Lung (tissue), 12 donors: ENCODE measurements around the gene BMPR2. TPM values are rescaled to one million over a fixed set of nuclear protein-coding genes. Genes with fewer than 3 reads are reported as not detected.
"Not testable (repeated sequence)": the region's sequence is repeated elsewhere in the genome, so short reads cannot be mapped to it uniquely, and the experiment has no call there.

Experiments used
- ATAC-seq: fragments of 200-7000 bp; cut with Tn5 transposase; one replicate; pipeline ENCODE4 v1.9.1; 2020; ENCODE audit warnings: moderate number of reproducible peaks; ENCODE audit not compliant: insufficient read depth, low FRiP score
- DNase-seq, 3 donors: peaks; one replicate each; pipeline ENCODE4 v3.0.0-alpha.2; 2013 to 2017
- H3K27ac ChIP-seq, 2 donors: one replicate each; pipeline ENCODE4 v1.5.1; 2013; ENCODE audit warnings: mild to moderate bottlenecking in 2 of 2, moderate library complexity in 2 of 2, control low read depth in 1 of 2, inconsistent platforms in 1 of 2, low read depth in 1 of 2, low read length in 1 of 2
- H3K27me3 ChIP-seq, 3 donors: one replicate each; pipeline ENCODE4 v1.5.1; 2013; ENCODE audit warnings: low read length in 2 of 3; ENCODE audit not compliant: control insufficient read depth in 3 of 3, insufficient read depth in 3 of 3
- H3K36me3 ChIP-seq, 4 donors: one replicate each; pipeline ENCODE4 v1.5.1; 2013; ENCODE audit warnings: low read length in 4 of 4, mild to moderate bottlenecking in 1 of 4, moderate library complexity in 1 of 4; ENCODE audit not compliant: control insufficient read depth in 4 of 4, insufficient read depth in 4 of 4
- H3K4me1 ChIP-seq, 5 donors: one replicate each; pipeline ENCODE4 v1.5.1; 2013; ENCODE audit warnings: low read length in 5 of 5, mild to moderate bottlenecking in 2 of 5, moderate library complexity in 1 of 5; ENCODE audit not compliant: control insufficient read depth in 5 of 5, insufficient read depth in 5 of 5
- H3K4me3 ChIP-seq: one replicate; pipeline ENCODE4 v1.5.1; 2013; ENCODE audit warnings: mild to moderate bottlenecking, control low read depth, moderate library complexity
- H3K9ac ChIP-seq, 2 donors: one replicate each; pipeline ENCODE4 v1.5.1; 2013; ENCODE audit warnings: low read length in 2 of 2, control low read depth in 1 of 2; ENCODE audit not compliant: insufficient read depth in 1 of 2
- H3K9me3 ChIP-seq, 4 donors: one replicate each; pipeline ENCODE4 v1.5.1; 2013; ENCODE audit warnings: low read length in 3 of 4, mild to moderate bottlenecking in 1 of 4, moderate library complexity in 1 of 4; ENCODE audit not compliant: control insufficient read depth in 4 of 4, insufficient read depth in 3 of 4
- CTCF ChIP-seq: IDR thresholded peaks from 2 replicates; pipeline ENCODE4 v1.5.1; 2012; ENCODE audit warnings: mild to moderate bottlenecking; ENCODE audit errors: control extremely low read depth, extremely low read depth
- WGBS, 2 donors: extraction: QIAGEN DNeasy Blood & Tissue Kit; methylation state at CpG; one replicate each; pipeline ENCODE4 v1.1.7; 2013; 5-methylcytosine and 5-hydroxymethylcytosine counted together
- polyA plus RNA-seq, 2 donors: library from polyadenylated mRNA; stranded (reverse); fragments of 200-250 nt; gene quantifications; one replicate each; pipeline ENCODE4 v1.2.1, GENCODE V29; 2013
- total RNA-seq, 2 donors: library from RNA; depleted of rRNA in 1 of 2; stranded (reverse); fragments of >200 nt in 1 of 2; gene quantifications; one replicate each; pipeline ENCODE4 v1.2.1, GENCODE V29; 2014 to 2021
- donor health status: control.
- donor health status: control.
- donor health status: Bipolar disorder and iron deficiency.
- donor health status: healthy.
- donor health status: DM: yes; HTN: yes; CAD: no.

BMPR2 gene
- total and polyA plus RNA-seq, 4 donors: 11.4 to 107 (median 36.7) TPM

- no peak for ATAC-seq
- 50 to 69% methylated on average over 3 of the region's 3 CpGs for WGBS, 2 donors
Measured at GRCh38 chr2:202541137-202541536, 165.0 kb downstream of the BMPR2 start.

DNA sequence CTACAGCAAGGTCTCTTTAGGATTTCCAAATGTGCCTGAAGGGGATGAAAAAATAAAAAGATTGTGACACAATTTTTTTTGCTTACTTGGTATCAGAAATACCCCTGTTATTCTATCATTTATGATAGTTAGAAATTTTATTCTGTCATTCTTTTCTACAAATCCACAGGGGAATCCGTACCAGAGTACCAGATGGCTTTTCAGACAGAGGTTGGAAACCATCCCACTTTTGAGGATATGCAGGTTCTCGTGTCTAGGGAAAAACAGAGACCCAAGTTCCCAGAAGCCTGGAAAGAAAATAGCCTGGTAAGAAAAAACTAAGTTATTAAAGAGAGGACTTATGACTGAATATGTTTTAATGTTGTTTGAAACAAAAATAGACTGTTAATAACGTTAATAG lies 166.0 kb downstream of the BMPR2 start:
- WGBS, 2 donors: 77 to 87% methylated on average over 3 of the region's 3 CpGs

More at GRCh38 chr2:202541137-202541536, 165.0 kb downstream of the BMPR2 start:
- no peak for TF ChIP-seq CTCF
- Histone ChIP-seq H3K27ac (no peak overlapping the region), H3K9ac (no peak overlapping the region), H3K4me3 (no peak overlapping the region), H3K9me3 (no peaks in the 10 kb centered on the region), H3K27me3 (no peaks in the 10 kb centered on the region), H3K4me1 (peaks cover 0 to 2% (median 0%) of the 10 kb centered on the region in 5 donors), H3K36me3 (peaks cover 0 to 2% (median under 1%) of the 10 kb centered on the region in 4 donors)
- peak; percentile 16 to 78 (median 52) for DNase-seq

DNA sequence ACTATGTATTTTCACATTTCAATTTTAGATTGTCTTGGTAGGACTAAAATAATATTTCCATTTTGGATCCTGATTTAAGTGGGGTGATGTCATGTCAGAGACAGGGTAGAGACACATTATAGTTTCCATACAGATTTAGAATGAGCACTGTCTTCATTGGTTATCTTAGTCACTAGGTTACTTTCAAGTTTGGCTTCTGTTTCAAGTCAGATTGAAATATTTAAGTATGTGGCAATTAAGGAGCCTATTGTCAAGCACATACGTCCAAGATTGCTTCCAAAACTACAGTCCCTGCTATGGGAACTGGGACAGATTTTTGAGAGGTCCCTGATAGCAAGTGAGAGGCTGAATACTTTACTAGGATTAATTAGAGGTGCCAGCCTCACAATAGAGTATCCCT lies 169.4 kb downstream of the BMPR2 start:
- H3K9me3 ChIP-seq: no peaks in the 10 kb centered on the region
- no peak overlapping the region for H3K4me3 ChIP-seq
- DNase-seq (no peak), ATAC-seq (no peak)
- TF ChIP-seq CTCF: no peak
- H3K36me3 ChIP-seq: peaks cover 0 to 9% (median 4%) of the 10 kb centered on the region in 4 donors
- H3K4me1 ChIP-seq: peaks cover 0 to 2% (median 0%) of the 10 kb centered on the region in 5 donors
- H3K27ac ChIP-seq: no peak overlapping the region
- 61 to 73% methylated on average over 1 of the region's 1 CpG for WGBS, 2 donors
- no peaks in the 10 kb centered on the region for H3K27me3 ChIP-seq
- no peak overlapping the region for H3K9ac ChIP-seq

More for the DNA sequence above, 166.0 kb downstream of the BMPR2 start:
- H3K36me3 ChIP-seq: peaks cover 0 to 3% (median 1%) of the 10 kb centered on the region in 4 donors
- no peak overlapping the region for H3K9ac ChIP-seq
- no peak for TF ChIP-seq CTCF
- no peak overlapping the region for H3K4me3 ChIP-seq
- DNase-seq (no peak), ATAC-seq (no peak)
- H3K9me3 ChIP-seq: no peaks in the 10 kb centered on the region
- H3K27ac ChIP-seq: no peak overlapping the region
- H3K27me3 ChIP-seq: no peaks in the 10 kb centered on the region
- peaks cover 0 to 2% (median 0%) of the 10 kb centered on the region in 5 donors for H3K4me1 ChIP-seq

- no peak overlapping the region for H3K4me3 ChIP-seq
- H3K4me1 ChIP-seq: peaks cover 0 to 2% (median 0%) of the 10 kb centered on the region in 5 donors
- H3K27ac ChIP-seq: no peak overlapping the region
- DNase-seq: no peak
- H3K9me3 ChIP-seq: no peaks in the 10 kb centered on the region
- no peaks in the 10 kb centered on the region for H3K27me3 ChIP-seq
- H3K9ac ChIP-seq: no peak overlapping the region
- H3K36me3 ChIP-seq: peaks cover 0 to 9% (median 4%) of the 10 kb centered on the region in 4 donors
- 94 to 97% methylated on average over 2 of the region's 2 CpGs for WGBS, 2 donors
- no peak for TF ChIP-seq CTCF
- ATAC-seq: no peak
Measured at GRCh38 chr2:202545931-202546330, 169.8 kb downstream of the BMPR2 start.

DNA sequence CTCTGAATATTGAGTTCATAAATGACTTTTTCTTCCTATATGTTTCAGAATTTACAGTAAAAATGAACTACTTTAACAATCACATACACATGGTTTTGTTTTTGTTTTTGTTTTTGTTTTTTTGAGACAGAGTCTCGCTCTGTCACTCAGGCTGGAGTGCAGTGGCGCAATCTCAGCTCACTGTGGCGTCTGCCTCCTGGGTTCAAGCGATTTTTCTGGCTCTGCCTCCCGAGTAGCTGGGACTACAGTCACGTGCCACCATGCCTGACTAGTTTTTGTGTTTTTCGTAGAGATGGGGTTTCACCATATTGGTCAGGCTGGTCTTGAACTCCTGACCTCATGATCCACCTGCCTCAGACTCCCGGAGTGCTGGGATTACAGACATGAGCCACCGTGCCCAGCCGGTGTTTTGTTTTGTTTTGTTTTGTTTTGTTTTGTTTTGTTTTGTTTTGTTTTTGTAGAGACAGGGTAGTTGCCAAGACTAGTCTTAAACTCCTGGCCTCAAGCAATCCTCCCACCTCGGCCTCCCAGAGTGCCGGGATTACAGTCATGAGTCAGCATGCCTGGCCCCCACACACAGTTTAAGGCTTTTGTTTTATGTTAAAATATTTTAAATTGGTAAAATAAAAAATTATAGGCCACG lies 170.5 kb downstream of the BMPR2 start:
- H3K4me1 ChIP-seq, ATAC-seq, H3K4me3 ChIP-seq, H3K27me3 ChIP-seq, H3K9ac ChIP-seq, H3K36me3 ChIP-seq, DNase-seq, H3K27ac ChIP-seq, H3K9me3 ChIP-seq: not testable (repeated sequence)
- WGBS, 2 donors: 90 to 91% methylated on average over 13 of the region's 13 CpGs
